CD4-positive, alpha-beta T cell treated with Interferon gamma for 1 hour (primary cell): ENCODE measurements around the gene AKT3.
"Not testable (repeated sequence)": the region's sequence is repeated elsewhere in the genome, so short reads cannot be mapped to it uniquely, and the experiment has no call there.

Experiments used
- DNase-seq: peaks from one replicate; pipeline ENCODE4 v3.0.0-alpha.2; 2020

The AKT3 gene

GRCh38 chr1:243772361-243773050, 77.5 kb downstream of the AKT3 start:
- DNase-seq = not testable (repeated sequence)

GRCh38 chr1:243770860-243771259, 79.2 kb downstream of the AKT3 start:
- no peak for DNase-seq

- no peak for DNase-seq
These were observed 84.4 kb downstream of the AKT3 start for GRCh38 chr1:243765676-243766075.

- DNase-seq = no peak
These were observed 86.2 kb downstream of the AKT3 start for GRCh38 chr1:243763806-243764205.

GRCh38 chr1:243758647-243759046, 91.4 kb downstream of the AKT3 start:
- DNase-seq = no peak

- DNase-seq = no peak
These were observed 93.5 kb downstream of the AKT3 start for GRCh38 chr1:243756529-243756928.

GRCh38 chr1:243754348-243754747, 95.7 kb downstream of the AKT3 start:
- DNase-seq = no peak

GRCh38 chr1:243751506-243751905, 98.5 kb downstream of the AKT3 start:
- DNase-seq = no peak

- no peak for DNase-seq
These were observed 101.2 kb downstream of the AKT3 start for GRCh38 chr1:243748706-243749283.

GRCh38 chr1:243748227-243748626, 101.8 kb downstream of the AKT3 start:
- DNase-seq = no peak

GRCh38 chr1:243746751-243747150, 103.3 kb downstream of the AKT3 start:
- DNase-seq = no peak

- DNase-seq = no peak
These were observed 104.7 kb downstream of the AKT3 start for GRCh38 chr1:243745356-243745755.

GRCh38 chr1:243742819-243743218, 107.2 kb downstream of the AKT3 start:
- no peak for DNase-seq

GRCh38 chr1:243740255-243740999, 109.6 kb downstream of the AKT3 start:
- DNase-seq = no peak

- no peak for DNase-seq
These were observed 110.6 kb downstream of the AKT3 start for GRCh38 chr1:243739335-243740003.

GRCh38 chr1:243738020-243738419, 112.0 kb downstream of the AKT3 start:
- no peak for DNase-seq

GRCh38 chr1:243735457-243735856, 114.6 kb downstream of the AKT3 start:
- no peak for DNase-seq

- DNase-seq = no peak
These were observed 115.7 kb downstream of the AKT3 start for GRCh38 chr1:243734308-243734695.

GRCh38 chr1:243733670-243734307, 116.3 kb downstream of the AKT3 start:
- no peak for DNase-seq

- DNase-seq = no peak
These were observed 117.4 kb downstream of the AKT3 start for GRCh38 chr1:243732637-243733036.

- DNase-seq = peak; percentile 19
These were observed 117.9 kb downstream of the AKT3 start for GRCh38 chr1:243731974-243732625.

- peak; percentile 57 for DNase-seq
These were observed 118.6 kb downstream of the AKT3 start for GRCh38 chr1:243731301-243731891.
